Measurements from ENCODE around the gene NOTCH4. TPM values are rescaled to one million over a fixed set of nuclear protein-coding genes. Genes with fewer than 3 reads are reported as not detected.

The NOTCH4 gene
- total and polyA plus RNA-seq, 9 of the 15 experiments (the other 6 are each of a cell fraction or from before 2014, with no cell fraction given), result 0.24 to 4.3 (median 1.7) TPM

DNA sequence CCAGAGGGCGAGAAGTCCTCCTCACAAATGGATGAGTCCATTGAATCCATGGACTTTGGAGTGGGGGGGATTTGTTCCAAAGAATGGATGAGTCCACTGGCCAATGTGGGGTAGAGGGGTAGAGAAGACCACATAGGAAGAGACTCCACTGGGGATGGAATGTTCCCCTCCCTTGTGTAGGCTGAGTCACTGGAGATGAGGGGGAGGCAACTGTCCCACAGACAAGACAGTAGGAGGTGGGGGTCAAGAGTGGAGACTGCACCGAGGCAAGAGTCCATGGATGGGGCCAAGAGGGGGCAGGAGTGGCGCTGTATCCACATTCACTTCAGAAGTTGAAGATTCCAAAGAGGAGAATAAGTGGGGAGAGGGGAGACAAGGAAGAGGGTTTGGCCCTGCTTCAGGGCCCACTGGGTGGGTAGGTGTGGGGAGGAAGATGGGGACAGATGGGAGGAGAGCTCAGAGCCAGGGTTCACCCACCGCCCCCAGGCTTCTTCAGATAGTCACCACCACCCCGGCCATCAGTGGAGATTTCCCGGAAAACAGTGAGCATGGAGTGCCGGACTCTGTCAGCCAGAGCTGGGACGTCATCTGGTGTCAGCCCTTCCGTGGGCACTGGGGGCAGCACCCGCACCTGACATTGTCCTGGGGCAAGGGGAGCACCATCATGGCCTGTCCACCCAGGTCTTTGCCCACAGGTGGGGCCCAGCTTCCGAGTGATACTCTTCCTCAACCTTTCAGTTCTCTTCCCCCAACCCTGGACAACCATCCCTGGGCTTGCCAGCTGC is 54.9 kb downstream of the NOTCH4 start (continued):
- no peak for TF ChIP-seq ZBTB5 (IDR thresholded peaks at IDR 0.05)
- no peak for TF ChIP-seq GATA2 (CRISPR knock-in tag; IDR thresholded peaks at IDR 0.05)
- peak; percentile 30; the same call in 1 of the 2 replicates for TF ChIP-seq BCOR (IDR thresholded peaks at IDR 0.05)
- 0 out of 2 replicates have a peak, but pooled peaks have one; percentile 18 for TF ChIP-seq ZNF347 (CRISPR knock-in tag; IDR thresholded peaks at IDR 0.05; ENCODE audit: low read depth)
- no peak for TF ChIP-seq E2F4 (CRISPR knock-in tag; IDR thresholded peaks at IDR 0.05; ENCODE audit: low read depth)
- no peak for TF ChIP-seq MITF (IDR thresholded peaks at IDR 0.05)
- TF ChIP-seq ZNF696 (CRISPR knock-in tag; conservative IDR thresholded peaks at IDR 0.05), result no peak
- no peak for TF ChIP-seq KLF6 (CRISPR knock-in tag; IDR thresholded peaks at IDR 0.05; ENCODE audit: borderline replicate concordance)
- no peak for TF ChIP-seq ZNF124 (CRISPR knock-in tag; IDR thresholded peaks at IDR 0.05)
- no peak for TF ChIP-seq ZNF12 (CRISPR knock-in tag; IDR thresholded peaks at IDR 0.05)
- TF ChIP-seq ZNF518B (CRISPR knock-in tag; IDR thresholded peaks at IDR 0.05), result no peak
- TF ChIP-seq ATF7 (IDR thresholded peaks at IDR 0.05), result peak; percentile 63
- TF ChIP-seq, protein P1, sequence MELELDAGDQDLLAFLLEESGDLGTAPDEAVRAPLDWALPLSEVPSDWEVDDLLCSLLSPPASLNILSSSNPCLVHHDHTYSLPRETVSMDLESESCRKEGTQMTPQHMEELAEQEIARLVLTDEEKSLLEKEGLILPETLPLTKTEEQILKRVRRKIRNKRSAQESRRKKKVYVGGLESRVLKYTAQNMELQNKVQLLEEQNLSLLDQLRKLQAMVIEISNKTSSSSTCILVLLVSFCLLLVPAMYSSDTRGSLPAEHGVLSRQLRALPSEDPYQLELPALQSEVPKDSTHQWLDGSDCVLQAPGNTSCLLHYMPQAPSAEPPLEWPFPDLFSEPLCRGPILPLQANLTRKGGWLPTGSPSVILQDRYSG (tag; conservative IDR thresholded peaks at IDR 0.05; ENCODE audit: low read depth), result no peak
- peak; percentile 83 for TF ChIP-seq FOSL1 (tag; conservative IDR thresholded peaks at IDR 0.05)
- TF ChIP-seq ZNF589 (CRISPR knock-in tag; IDR thresholded peaks at IDR 0.05; ENCODE audit: low read depth), result no peak
- no peak for TF ChIP-seq CHCHD3 (CRISPR knock-in tag; IDR thresholded peaks at IDR 0.05)
- no peak for TF ChIP-seq GABPB2 (CRISPR knock-in tag; conservative IDR thresholded peaks at IDR 0.05)
- no peak for TF ChIP-seq TARDBP (IDR thresholded peaks at IDR 0.05)
- TF ChIP-seq SIN3B (IDR thresholded peaks at IDR 0.05; ENCODE audit: low read depth), result no peak
- no peak for TF ChIP-seq PCBP1 (IDR thresholded peaks at IDR 0.05; ENCODE audit: low read depth, low read length, poor library complexity, severe bottlenecking)

Data from K562 (cell line).